HepG2 (cell line): Measurements from ENCODE around the gene SYT8. TPM values are rescaled to one million over a fixed set of nuclear protein-coding genes. Genes with fewer than 3 reads are reported as not detected.

Source experiments
- ATAC-seq: fragments of 200-7000 bp; cut with Tn5 transposase; 3 replicates; pipeline ENCODE4 v1.9.1; 2020; ENCODE audit warnings: mild to moderate bottlenecking, moderate library complexity
- BruUV-seq: library from RNA; stranded (reverse); fragments of 400-500 nt; replicated peaks from 2 replicates; lab custom pipeline; 2021; lab: Mats Ljungman, UMichigan
- CTCF ChIA-PET: fragments of 300-600 bp; formaldehyde crosslinking; extraction: SDS; loops from one replicate; lab custom pipeline; 2021; ENCODE audit warnings: low total read pairs, inconsistent platforms, low intra/inter-chr PET ratio; lab: Yijun Ruan, JAX
- POLR2A ChIA-PET: fragments of 350-600 bp; sonication (Branson Sonifier 250); formaldehyde crosslinking; loops from one replicate; lab custom pipeline; 2020; ENCODE audit warnings: antibody characterized with exemption, inconsistent platforms; lab: Yijun Ruan, JAX
- DNase-seq: peaks from one replicate; pipeline ENCODE4 v3.0.0-alpha.2; 2015; ENCODE audit warnings: low spot score
- FAIRE-seq: peaks from 3 replicates; lab custom pipeline; 2011; peaks lifted over from hg19 to GRCh38; lab: Jason Lieb, UNC
- H2AFZ ChIP-seq: one replicate; pipeline ENCODE4 v1.6.1; 2011; ENCODE audit warnings: low read length, inconsistent platforms
- H3K27ac ChIP-seq: fragments of 300-600 bp; 3 replicates; pipeline ENCODE4 v1.8.0; 2011; ENCODE audit warnings: mixed run types, mild to moderate bottlenecking, mixed read lengths, low read length, inconsistent platforms; ENCODE audit not compliant: insufficient read depth; ENCODE audit errors: extremely low read length
- H3K27me3 ChIP-seq, 2 experiments: fragments of 200-600 bp in 1 of 2; 2 replicates in 1 of 2; 3 replicates in 1 of 2; pipeline versions ENCODE4 v1.6.0 to v1.8.0; 2011; ENCODE audit warnings: low read length in 2 of 2, mild to moderate bottlenecking in 2 of 2, moderate library complexity in 2 of 2, inconsistent platforms in 1 of 2; ENCODE audit not compliant: insufficient read depth in 2 of 2, control insufficient read depth in 1 of 2
- H3K36me3 ChIP-seq, 2 experiments: fragments of 200-600 bp in 1 of 2; replicated peaks in 1 of 2; 2 replicates in 1 of 2; 3 replicates in 1 of 2; pipeline versions ENCODE4 v1.5.1 to v1.8.0; 2011; ENCODE audit warnings: low read length in 2 of 2, inconsistent platforms in 1 of 2; ENCODE audit not compliant: insufficient read depth in 2 of 2, control insufficient read depth in 1 of 2
- H3K4me1 ChIP-seq: 2 replicates; pipeline ENCODE4 v1.5.1; 2012; ENCODE audit warnings: low read length, inconsistent platforms; ENCODE audit not compliant: insufficient read depth
- H3K4me2 ChIP-seq: 2 replicates; pipeline ENCODE4 v1.6.0; 2011; ENCODE audit warnings: low read depth, low read length, inconsistent platforms
- H3K4me3 ChIP-seq, 3 experiments: fragments of 200-600 bp in 1 of 3; sonication (generic), shearing (Covaris generic) in 1 of 3; replicated peaks in 1 of 3; 2 replicates each; pipeline ENCODE4 v1.5.1; 2011 to 2016; ENCODE audit warnings: low read length in 3 of 3, inconsistent platforms in 2 of 3, low read depth in 2 of 3, mild to moderate bottlenecking in 2 of 3, control low read depth in 1 of 3, mixed read lengths in 1 of 3; ENCODE audit not compliant: insufficient read depth in 1 of 3
- H3K79me2 ChIP-seq: one replicate; pipeline ENCODE4 v1.6.1; 2011; ENCODE audit warnings: low read length, inconsistent platforms; ENCODE audit not compliant: insufficient read depth
- H3K9ac ChIP-seq: 2 replicates; pipeline ENCODE4 v1.6.0; 2011; ENCODE audit warnings: mild to moderate bottlenecking, low read depth, low read length, inconsistent platforms; ENCODE audit not compliant: insufficient read depth
- H3K9me3 ChIP-seq: 2 replicates; pipeline ENCODE4 v1.5.1; 2012; ENCODE audit warnings: mild to moderate bottlenecking, low read length
- H4K20me1 ChIP-seq: 2 replicates; pipeline ENCODE4 v1.6.0; 2011; ENCODE audit warnings: inconsistent platforms, mild to moderate bottlenecking, low read length, moderate library complexity; ENCODE audit not compliant: insufficient read depth
- GLI4 ChIP-seq: sonication (generic); formaldehyde crosslinking; IDR thresholded peaks from 2 replicates; pipeline ENCODE4 v1.5.1; 2020; ENCODE audit warnings: missing genetic modification reagents, mild to moderate bottlenecking, moderate library complexity, borderline replicate concordance
- JUNB ChIP-seq: sonication (generic); formaldehyde crosslinking; IDR thresholded peaks from 2 replicates; pipeline ENCODE4 v1.8.0; 2022; ENCODE audit warnings: missing genetic modification reagents, mild to moderate bottlenecking, borderline replicate concordance
- ZMAT3 ChIP-seq: sonication (generic); formaldehyde crosslinking; conservative IDR thresholded peaks from 2 replicates; pipeline ENCODE4 v1.7.0; 2021; ENCODE audit warnings: missing genetic modification reagents
- ZNF709 ChIP-seq: sonication (generic); formaldehyde crosslinking; IDR thresholded peaks from 2 replicates; pipeline ENCODE4 v1.5.0; 2020; ENCODE audit warnings: mild to moderate bottlenecking, missing genetic modification reagents
- WGBS: methylation state at CpG from one replicate; pipeline ENCODE4 v1.1.6; 2017; ENCODE audit warnings: low lambda C conversion rate; 5-methylcytosine and 5-hydroxymethylcytosine counted together
- in situ Hi-C: cut with HindIII; loops from 2 replicates; pipeline ENCODE4 v1.10.0; 2017; ENCODE audit warnings: low pct_unique_long_range_greater_than_20kb; ENCODE audit not compliant: extremely low pct_ligation_motif_present
- intact Hi-C: fragments of 100-400 bp; cut with micrococcal nuclease; formaldehyde crosslinking; loops from one replicate; pipeline ENCODE4 v1.10.0; 2022; ENCODE audit not compliant: unreplicated experiment
- polyA plus RNA-seq, 8 experiments: library from polyadenylated mRNA; depleted of rRNA in 3 of 8; stranded (reverse) in 7 of 8; unstranded in 1 of 8; fragments of >200 nt; fragmentation: Illumina TruSeq in 4 of 8; extraction: Trizol in 4 of 8; gene quantifications; 2 replicates each; pipeline versions ENCODE4 v1.2.1 to v1.2.3, GENCODE V29; 2011 to 2016; ENCODE audit warnings: low read depth in 4 of 8, missing spikeins in 1 of 8, mixed read lengths in 1 of 8; ENCODE audit not compliant: insufficient read depth in 1 of 8
- total RNA-seq, 5 experiments: library from RNA; depleted of rRNA; stranded (reverse); fragments of >200 nt; fragmentation: Illumina TruSeq; extraction: Trizol; gene quantifications; 2 replicates each; pipeline ENCODE4 v1.2.3, GENCODE V29; 2016; ENCODE audit warnings: low read depth in 1 of 5
- TF ChIP-seq, protein P1 (sequence below), 2 experiments: IDR thresholded peaks; 2 replicates each; pipeline ENCODE4 v1.6.1; 2011 to 2012; ENCODE audit warnings: low read length in 2 of 2, borderline replicate concordance in 1 of 2, low read depth in 1 of 2, mild to moderate bottlenecking in 1 of 2, moderate library complexity in 1 of 2
- TF ChIP-seq, protein P2 (sequence below): IDR thresholded peaks from 2 replicates; pipeline ENCODE4 v1.6.1; 2012; ENCODE audit warnings: low read length, improper control_type of control experiment
- TF ChIP-seq, protein P3 (sequence below): sonication (generic); formaldehyde crosslinking; IDR thresholded peaks from 2 replicates; pipeline ENCODE4 v1.4.0; 2020; ENCODE audit warnings: missing genetic modification reagents

Gene SYT8
- total and polyA plus RNA-seq, 2 of the 13 experiments (the other 11 are each of a cell fraction or from before 2014, with no cell fraction given) = 0.60 to 2.3 TPM

DNA sequence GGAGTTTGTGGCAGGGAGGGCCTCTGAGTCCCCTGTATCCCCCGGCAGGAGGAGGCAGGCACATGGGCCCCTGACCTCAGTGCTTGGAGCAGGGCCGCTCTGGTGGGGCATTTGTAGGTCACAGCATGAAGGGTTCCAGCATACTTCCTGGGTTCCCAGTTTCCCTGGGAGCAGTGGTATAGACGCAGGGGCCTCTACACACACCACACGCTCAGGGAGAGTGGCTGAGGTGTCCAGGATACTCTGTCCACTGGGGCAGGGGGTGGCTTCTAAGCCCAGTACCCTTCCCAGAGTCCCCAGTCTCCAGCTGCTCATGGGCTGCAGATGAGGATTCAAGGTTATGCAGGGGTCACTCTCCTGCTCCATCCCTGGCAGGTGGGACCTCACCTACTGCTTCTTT is 24.2 kb downstream of the SYT8 start (continued):
- TF ChIP-seq, protein P1, sequence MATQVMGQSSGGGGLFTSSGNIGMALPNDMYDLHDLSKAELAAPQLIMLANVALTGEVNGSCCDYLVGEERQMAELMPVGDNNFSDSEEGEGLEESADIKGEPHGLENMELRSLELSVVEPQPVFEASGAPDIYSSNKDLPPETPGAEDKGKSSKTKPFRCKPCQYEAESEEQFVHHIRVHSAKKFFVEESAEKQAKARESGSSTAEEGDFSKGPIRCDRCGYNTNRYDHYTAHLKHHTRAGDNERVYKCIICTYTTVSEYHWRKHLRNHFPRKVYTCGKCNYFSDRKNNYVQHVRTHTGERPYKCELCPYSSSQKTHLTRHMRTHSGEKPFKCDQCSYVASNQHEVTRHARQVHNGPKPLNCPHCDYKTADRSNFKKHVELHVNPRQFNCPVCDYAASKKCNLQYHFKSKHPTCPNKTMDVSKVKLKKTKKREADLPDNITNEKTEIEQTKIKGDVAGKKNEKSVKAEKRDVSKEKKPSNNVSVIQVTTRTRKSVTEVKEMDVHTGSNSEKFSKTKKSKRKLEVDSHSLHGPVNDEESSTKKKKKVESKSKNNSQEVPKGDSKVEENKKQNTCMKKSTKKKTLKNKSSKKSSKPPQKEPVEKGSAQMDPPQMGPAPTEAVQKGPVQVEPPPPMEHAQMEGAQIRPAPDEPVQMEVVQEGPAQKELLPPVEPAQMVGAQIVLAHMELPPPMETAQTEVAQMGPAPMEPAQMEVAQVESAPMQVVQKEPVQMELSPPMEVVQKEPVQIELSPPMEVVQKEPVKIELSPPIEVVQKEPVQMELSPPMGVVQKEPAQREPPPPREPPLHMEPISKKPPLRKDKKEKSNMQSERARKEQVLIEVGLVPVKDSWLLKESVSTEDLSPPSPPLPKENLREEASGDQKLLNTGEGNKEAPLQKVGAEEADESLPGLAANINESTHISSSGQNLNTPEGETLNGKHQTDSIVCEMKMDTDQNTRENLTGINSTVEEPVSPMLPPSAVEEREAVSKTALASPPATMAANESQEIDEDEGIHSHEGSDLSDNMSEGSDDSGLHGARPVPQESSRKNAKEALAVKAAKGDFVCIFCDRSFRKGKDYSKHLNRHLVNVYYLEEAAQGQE (IDR thresholded peaks at IDR 0.05; ENCODE audit: borderline replicate concordance in 1 of 2, low read depth in 1 of 2, low read length in 2 of 2) = no peak

DNA sequence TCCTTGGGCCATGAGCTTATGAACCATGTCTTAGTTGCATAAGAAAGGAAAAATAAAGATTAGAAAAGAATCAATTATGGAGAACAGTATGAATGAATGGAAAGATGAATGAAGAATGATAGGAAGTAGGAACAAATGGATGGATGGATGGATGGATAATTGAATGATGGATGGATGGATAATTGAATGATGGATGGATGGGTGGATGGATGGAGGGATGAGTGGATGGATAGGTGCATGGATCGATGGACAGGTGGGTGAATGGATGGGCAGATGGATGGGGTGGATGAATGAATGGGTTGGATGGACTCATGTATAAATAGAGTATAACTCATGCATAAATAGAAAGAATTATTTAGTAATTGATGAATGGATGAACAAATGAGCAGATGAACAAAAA is 25.3 kb downstream of the SYT8 start:
- POLR2A ChIA-PET = no interaction called here
- TF ChIP-seq ZNF709 (no peak), JUNB (CRISPR knock-in tag) (no peak), GLI4 (CRISPR knock-in tag) (no peak), ZMAT3 (CRISPR knock-in tag) (no peak)
- TF ChIP-seq, protein P2, sequence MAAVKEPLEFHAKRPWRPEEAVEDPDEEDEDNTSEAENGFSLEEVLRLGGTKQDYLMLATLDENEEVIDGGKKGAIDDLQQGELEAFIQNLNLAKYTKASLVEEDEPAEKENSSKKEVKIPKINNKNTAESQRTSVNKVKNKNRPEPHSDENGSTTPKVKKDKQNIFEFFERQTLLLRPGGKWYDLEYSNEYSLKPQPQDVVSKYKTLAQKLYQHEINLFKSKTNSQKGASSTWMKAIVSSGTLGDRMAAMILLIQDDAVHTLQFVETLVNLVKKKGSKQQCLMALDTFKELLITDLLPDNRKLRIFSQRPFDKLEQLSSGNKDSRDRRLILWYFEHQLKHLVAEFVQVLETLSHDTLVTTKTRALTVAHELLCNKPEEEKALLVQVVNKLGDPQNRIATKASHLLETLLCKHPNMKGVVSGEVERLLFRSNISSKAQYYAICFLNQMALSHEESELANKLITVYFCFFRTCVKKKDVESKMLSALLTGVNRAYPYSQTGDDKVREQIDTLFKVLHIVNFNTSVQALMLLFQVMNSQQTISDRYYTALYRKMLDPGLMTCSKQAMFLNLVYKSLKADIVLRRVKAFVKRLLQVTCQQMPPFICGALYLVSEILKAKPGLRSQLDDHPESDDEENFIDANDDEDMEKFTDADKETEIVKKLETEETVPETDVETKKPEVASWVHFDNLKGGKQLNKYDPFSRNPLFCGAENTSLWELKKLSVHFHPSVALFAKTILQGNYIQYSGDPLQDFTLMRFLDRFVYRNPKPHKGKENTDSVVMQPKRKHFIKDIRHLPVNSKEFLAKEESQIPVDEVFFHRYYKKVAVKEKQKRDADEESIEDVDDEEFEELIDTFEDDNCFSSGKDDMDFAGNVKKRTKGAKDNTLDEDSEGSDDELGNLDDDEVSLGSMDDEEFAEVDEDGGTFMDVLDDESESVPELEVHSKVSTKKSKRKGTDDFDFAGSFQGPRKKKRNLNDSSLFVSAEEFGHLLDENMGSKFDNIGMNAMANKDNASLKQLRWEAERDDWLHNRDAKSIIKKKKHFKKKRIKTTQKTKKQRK = no peak
- TF ChIP-seq, protein P3, sequence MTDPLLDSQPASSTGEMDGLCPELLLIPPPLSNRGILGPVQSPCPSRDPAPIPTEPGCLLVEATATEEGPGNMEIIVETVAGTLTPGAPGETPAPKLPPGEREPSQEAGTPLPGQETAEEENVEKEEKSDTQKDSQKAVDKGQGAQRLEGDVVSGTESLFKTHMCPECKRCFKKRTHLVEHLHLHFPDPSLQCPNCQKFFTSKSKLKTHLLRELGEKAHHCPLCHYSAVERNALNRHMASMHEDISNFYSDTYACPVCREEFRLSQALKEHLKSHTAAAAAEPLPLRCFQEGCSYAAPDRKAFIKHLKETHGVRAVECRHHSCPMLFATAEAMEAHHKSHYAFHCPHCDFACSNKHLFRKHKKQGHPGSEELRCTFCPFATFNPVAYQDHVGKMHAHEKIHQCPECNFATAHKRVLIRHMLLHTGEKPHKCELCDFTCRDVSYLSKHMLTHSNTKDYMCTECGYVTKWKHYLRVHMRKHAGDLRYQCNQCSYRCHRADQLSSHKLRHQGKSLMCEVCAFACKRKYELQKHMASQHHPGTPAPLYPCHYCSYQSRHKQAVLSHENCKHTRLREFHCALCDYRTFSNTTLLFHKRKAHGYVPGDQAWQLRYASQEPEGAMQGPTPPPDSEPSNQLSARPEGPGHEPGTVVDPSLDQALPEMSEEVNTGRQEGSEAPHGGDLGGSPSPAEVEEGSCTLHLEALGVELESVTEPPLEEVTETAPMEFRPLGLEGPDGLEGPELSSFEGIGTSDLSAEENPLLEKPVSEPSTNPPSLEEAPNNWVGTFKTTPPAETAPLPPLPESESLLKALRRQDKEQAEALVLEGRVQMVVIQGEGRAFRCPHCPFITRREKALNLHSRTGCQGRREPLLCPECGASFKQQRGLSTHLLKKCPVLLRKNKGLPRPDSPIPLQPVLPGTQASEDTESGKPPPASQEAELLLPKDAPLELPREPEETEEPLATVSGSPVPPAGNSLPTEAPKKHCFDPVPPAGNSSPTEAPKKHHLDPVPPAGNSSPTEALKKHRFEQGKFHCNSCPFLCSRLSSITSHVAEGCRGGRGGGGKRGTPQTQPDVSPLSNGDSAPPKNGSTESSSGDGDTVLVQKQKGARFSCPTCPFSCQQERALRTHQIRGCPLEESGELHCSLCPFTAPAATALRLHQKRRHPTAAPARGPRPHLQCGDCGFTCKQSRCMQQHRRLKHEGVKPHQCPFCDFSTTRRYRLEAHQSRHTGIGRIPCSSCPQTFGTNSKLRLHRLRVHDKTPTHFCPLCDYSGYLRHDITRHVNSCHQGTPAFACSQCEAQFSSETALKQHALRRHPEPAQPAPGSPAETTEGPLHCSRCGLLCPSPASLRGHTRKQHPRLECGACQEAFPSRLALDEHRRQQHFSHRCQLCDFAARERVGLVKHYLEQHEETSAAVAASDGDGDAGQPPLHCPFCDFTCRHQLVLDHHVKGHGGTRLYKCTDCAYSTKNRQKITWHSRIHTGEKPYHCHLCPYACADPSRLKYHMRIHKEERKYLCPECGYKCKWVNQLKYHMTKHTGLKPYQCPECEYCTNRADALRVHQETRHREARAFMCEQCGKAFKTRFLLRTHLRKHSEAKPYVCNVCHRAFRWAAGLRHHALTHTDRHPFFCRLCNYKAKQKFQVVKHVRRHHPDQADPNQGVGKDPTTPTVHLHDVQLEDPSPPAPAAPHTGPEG = no peak

More for the DNA sequence above, 25.3 kb downstream of the SYT8 start:
- intact Hi-C loops (no loop called here), in situ Hi-C loops (no loop called here)
- H3K4me2 ChIP-seq = no peak overlapping the region
- CTCF ChIA-PET = no interaction called here
- H3K36me3 ChIP-seq = no peaks in the 10 kb centered on the region
- no peaks in the 10 kb centered on the region for H4K20me1 ChIP-seq
- H3K9ac ChIP-seq = no peak overlapping the region
- BruUV-seq = no TSS peak
- 0% methylated on average over 1 of the region's 1 CpG for WGBS
- no peak overlapping the region for H2AFZ ChIP-seq
- ATAC-seq = no peak
- H3K27me3 ChIP-seq = peaks cover 17 to 57% of the 10 kb centered on the region in 2 experiments
- H3K9me3 ChIP-seq = no peaks in the 10 kb centered on the region
- H3K4me3 ChIP-seq = no peak overlapping the region
- H3K79me2 ChIP-seq = no peaks in the 10 kb centered on the region
- H3K27ac ChIP-seq = no peak overlapping the region
- DNase-seq = no peak
- H3K4me1 ChIP-seq = no peaks in the 10 kb centered on the region
- FAIRE-seq = no peak
